GM10847 (cell line): ENCODE measurements around the gene GMDS.

Experiments used
- POLR2A ChIP-seq: IDR thresholded peaks from 2 replicates; pipeline ENCODE4 v1.6.1; 2011; ENCODE audit not compliant: insufficient read length; ENCODE audit errors: extremely low read depth

GMDS gene

GRCh38 chr6:1587977-1588376 lies 657.4 kb downstream of the GMDS start:
- no peak for TF ChIP-seq POLR2A

GRCh38 chr6:1587546-1587945 lies 657.9 kb downstream of the GMDS start:
- no peak for TF ChIP-seq POLR2A

- no peak for TF ChIP-seq POLR2A
These were observed 658.4 kb downstream of the GMDS start for GRCh38 chr6:1586861-1587450.

GRCh38 chr6:1586256-1586655 lies 659.1 kb downstream of the GMDS start:
- no peak for TF ChIP-seq POLR2A

- no peak for TF ChIP-seq POLR2A
These were observed 659.7 kb downstream of the GMDS start for GRCh38 chr6:1585669-1586049.

GRCh38 chr6:1584996-1585668 lies 660.3 kb downstream of the GMDS start:
- TF ChIP-seq POLR2A: no peak

GRCh38 chr6:1584146-1584545 lies 661.3 kb downstream of the GMDS start:
- TF ChIP-seq POLR2A: no peak

GRCh38 chr6:1581120-1581991 lies 664.0 kb downstream of the GMDS start:
- no peak for TF ChIP-seq POLR2A

- no peak for TF ChIP-seq POLR2A
These were observed 664.8 kb downstream of the GMDS start for GRCh38 chr6:1580585-1580984.

GRCh38 chr6:1580109-1580508 lies 665.3 kb downstream of the GMDS start:
- no peak for TF ChIP-seq POLR2A

- no peak for TF ChIP-seq POLR2A
These were observed 666.3 kb downstream of the GMDS start for GRCh38 chr6:1579096-1579495.

- TF ChIP-seq POLR2A: no peak
These were observed 667.3 kb downstream of the GMDS start for GRCh38 chr6:1577896-1578745.

GRCh38 chr6:1577146-1577680 lies 668.2 kb downstream of the GMDS start:
- no peak for TF ChIP-seq POLR2A

GRCh38 chr6:1576711-1577110 lies 668.7 kb downstream of the GMDS start:
- no peak for TF ChIP-seq POLR2A

- no peak for TF ChIP-seq POLR2A
These were observed 669.2 kb downstream of the GMDS start for GRCh38 chr6:1576166-1576565.
